ENCODE data around the gene FBXL3. TPM values are rescaled to one million over a fixed set of nuclear protein-coding genes. Genes with fewer than 3 reads are reported as not detected.
"Not testable (repeated sequence)": the region's sequence is repeated elsewhere in the genome, so short reads cannot be mapped to it uniquely, and the experiment has no call there.

FBXL3 gene
- total and polyA plus RNA-seq, 2 experiments from 2014 or later = 5.0 to 14.6 TPM

GRCh38 chr13:76967031-76967430 lies 59.9 kb downstream of the FBXL3 start:
- no peak overlapping the region for H3K27ac Mint-ChIP-seq
- Histone ChIP-seq H3K27ac (ENCODE audit: low read depth) (no peak overlapping the region), H3K36me3 (ENCODE audit: insufficient read depth) (no peaks in the 10 kb centered on the region), H3K27me3 (ENCODE audit: insufficient read depth) (no peaks in the 10 kb centered on the region), H3K4me1 (ENCODE audit: insufficient read depth) (no peaks in the 10 kb centered on the region), H3K4me3 (no peak overlapping the region), H4K20me1 (replicated peaks; ENCODE audit: insufficient read depth) (no peaks in the 10 kb centered on the region), H3K4me2 (no peak overlapping the region), H2AFZ (no peak overlapping the region), H3K9me2 (ENCODE audit: insufficient read depth) (no peaks in the 10 kb centered on the region), H3F3A (replicated peaks; ENCODE audit: low read depth) (no peaks in the 10 kb centered on the region), H3K79me2 (replicated peaks; ENCODE audit: insufficient read depth) (no peaks in the 10 kb centered on the region)
- H3K4me1 Mint-ChIP-seq = no peaks in the 10 kb centered on the region
- DNase-seq (ENCODE audit: low spot score) (no peak), ATAC-seq (no peak)
- no peaks in the 10 kb centered on the region for H3K36me3 Mint-ChIP-seq (ENCODE audit: low read depth)
- H3K4me3 Mint-ChIP-seq = no peak overlapping the region
- TF ChIP-seq POLR2AphosphoS5 (IDR thresholded peaks at IDR 0.05; ENCODE audit: low read depth) (no peak), CTCF (conservative IDR thresholded peaks at IDR 0.05; ENCODE audit: low read depth in 2 of 2) (no peak), NANOG (IDR thresholded peaks at IDR 0.05; ENCODE audit: borderline replicate concordance) (no peak), ZNF114 (CRISPR knock-in tag; IDR thresholded peaks at IDR 0.05) (no peak), EZH2 (IDR thresholded peaks at IDR 0.05; ENCODE audit: low read depth, unreplicated experiment) (no peak), STAT1 (IDR thresholded peaks at IDR 0.05; ENCODE audit: unreplicated experiment) (no peak), ETS1 (IDR thresholded peaks at IDR 0.05) (no peak), ZNF331 (CRISPR knock-in tag; IDR thresholded peaks at IDR 0.05; ENCODE audit: low read depth) (no peak)
- peaks cover 2% of the 10 kb centered on the region for H3K27me3 Mint-ChIP-seq (ENCODE audit: insufficient read depth, low read depth, poor library complexity)
- no peaks in the 10 kb centered on the region for H3K9me3 Mint-ChIP-seq

- H3K27ac ChIP-seq (ENCODE audit: low read depth) = no peak overlapping the region
- no peak overlapping the region for H3K27ac Mint-ChIP-seq
- DNase-seq (ENCODE audit: low spot score) (no peak), ATAC-seq (no peak)
- no peaks in the 10 kb centered on the region for H3K79me2 ChIP-seq (replicated peaks; ENCODE audit: insufficient read depth)
- no peaks in the 10 kb centered on the region for H3K27me3 ChIP-seq (ENCODE audit: insufficient read depth)
- no peak overlapping the region for H3K4me3 Mint-ChIP-seq
- no peaks in the 10 kb centered on the region for H3K36me3 ChIP-seq (ENCODE audit: insufficient read depth)
- no peaks in the 10 kb centered on the region for H3F3A ChIP-seq (replicated peaks; ENCODE audit: low read depth)
- no peak overlapping the region for H3K4me3 ChIP-seq
- no peak overlapping the region for H2AFZ ChIP-seq
- peaks cover 5% of the 10 kb centered on the region for H3K9me3 Mint-ChIP-seq
- H3K9me2 ChIP-seq (ENCODE audit: insufficient read depth) = no peaks in the 10 kb centered on the region
- no peaks in the 10 kb centered on the region for H3K4me1 Mint-ChIP-seq
- H3K36me3 Mint-ChIP-seq (ENCODE audit: low read depth) = no peaks in the 10 kb centered on the region; the same call in 2 of the 3 replicates
- H3K27me3 Mint-ChIP-seq (ENCODE audit: insufficient read depth, low read depth, poor library complexity) = peaks cover 2% of the 10 kb centered on the region
- H4K20me1 ChIP-seq (replicated peaks; ENCODE audit: insufficient read depth) = no peaks in the 10 kb centered on the region
- TF ChIP-seq NANOG (IDR thresholded peaks at IDR 0.05; ENCODE audit: borderline replicate concordance) (no peak), STAT1 (IDR thresholded peaks at IDR 0.05; ENCODE audit: unreplicated experiment) (no peak)
- H3K4me1 ChIP-seq (ENCODE audit: insufficient read depth) = no peaks in the 10 kb centered on the region
- H3K4me2 ChIP-seq = no peak overlapping the region
Measured at GRCh38 chr13:76965759-76966421, 61.1 kb downstream of the FBXL3 start.

GRCh38 chr13:76959734-76960133 lies 67.2 kb downstream of the FBXL3 start:
- H3F3A ChIP-seq (replicated peaks; ENCODE audit: low read depth); H3K4me1 Mint-ChIP-seq; H3K4me3 ChIP-seq; H3K27ac ChIP-seq (ENCODE audit: low read depth); ATAC-seq; H3K4me3 Mint-ChIP-seq; H3K4me2 ChIP-seq; H3K4me1 ChIP-seq (ENCODE audit: insufficient read depth); H3K27me3 ChIP-seq (ENCODE audit: insufficient read depth); H3K27me3 Mint-ChIP-seq (ENCODE audit: insufficient read depth, low read depth, poor library complexity); H4K20me1 ChIP-seq (replicated peaks; ENCODE audit: insufficient read depth); H3K36me3 ChIP-seq (ENCODE audit: insufficient read depth); H2AFZ ChIP-seq; H3K9me2 ChIP-seq (ENCODE audit: insufficient read depth); H3K27ac Mint-ChIP-seq; DNase-seq (ENCODE audit: low spot score); H3K79me2 ChIP-seq (replicated peaks; ENCODE audit: insufficient read depth): not testable (repeated sequence)
- H3K36me3 Mint-ChIP-seq (ENCODE audit: low read depth) = peaks cover 23% of the 10 kb centered on the region
- H3K9me3 Mint-ChIP-seq = peaks cover 47% of the 10 kb centered on the region
